ENCODE measurements around the gene DMBX1.
A peak's percentile ranks its signal among the peaks of the same experiment; 100 is the strongest.

DMBX1 gene

DNA sequence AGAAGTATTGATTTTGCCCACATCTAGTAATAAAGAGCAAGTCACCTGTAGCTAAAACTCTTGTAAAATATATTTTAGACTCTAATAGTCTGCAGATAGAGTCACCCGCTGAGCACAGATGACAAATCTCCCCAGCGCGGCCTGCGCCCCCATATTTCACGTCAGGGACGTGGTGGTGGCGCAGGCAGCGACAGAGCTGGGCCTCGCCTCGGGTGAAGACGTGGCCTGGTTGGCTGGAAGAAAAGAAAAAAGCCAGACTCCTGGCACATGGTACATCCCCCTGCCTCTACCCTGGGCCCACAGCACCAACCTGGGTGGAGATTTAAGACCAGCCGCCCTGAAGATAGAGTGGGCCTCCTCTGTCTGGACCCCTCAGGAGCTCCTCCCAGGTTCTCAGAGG is 6.0 kb upstream of the DMBX1 start:
- no peak for DNase-seq (ENCODE audit: low read depth, low spot score)

DNA sequence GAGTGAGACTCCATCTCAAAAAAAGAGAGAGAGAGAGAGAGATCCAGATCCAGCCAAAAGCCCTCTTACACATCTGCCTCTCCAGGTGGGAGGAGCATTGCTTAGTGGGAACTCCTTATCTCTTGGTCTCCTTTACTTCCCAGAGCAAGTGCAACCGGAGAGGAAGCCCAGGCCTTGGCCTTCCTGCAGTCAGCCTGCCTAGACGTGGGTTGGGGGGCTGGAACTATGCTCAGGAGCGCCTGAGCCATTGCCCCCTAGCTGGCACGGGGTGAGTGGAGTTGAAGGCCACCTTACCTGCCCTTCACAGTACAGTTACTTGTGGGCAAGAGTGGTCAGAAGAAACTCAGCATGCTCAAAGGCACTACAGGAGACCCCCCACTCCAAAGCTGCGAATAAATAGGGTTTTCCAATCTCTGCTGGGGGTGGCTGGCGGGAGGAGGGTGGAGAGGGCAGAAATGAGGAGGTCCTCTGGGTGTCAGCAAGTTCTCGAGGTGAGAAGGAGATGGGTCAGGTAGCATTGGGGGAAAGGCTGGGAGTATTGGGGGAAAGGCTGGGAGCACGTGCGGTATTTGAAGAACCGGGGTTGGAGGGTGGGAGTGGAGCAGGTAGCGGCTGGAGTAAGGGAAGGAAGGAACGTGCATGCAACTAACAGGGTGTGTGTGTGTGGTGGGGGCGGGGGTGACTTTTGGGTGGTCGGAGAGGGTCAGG is 4.7 kb upstream of the DMBX1 start:
- no peak for DNase-seq (ENCODE audit: low read depth, low spot score)

DNA sequence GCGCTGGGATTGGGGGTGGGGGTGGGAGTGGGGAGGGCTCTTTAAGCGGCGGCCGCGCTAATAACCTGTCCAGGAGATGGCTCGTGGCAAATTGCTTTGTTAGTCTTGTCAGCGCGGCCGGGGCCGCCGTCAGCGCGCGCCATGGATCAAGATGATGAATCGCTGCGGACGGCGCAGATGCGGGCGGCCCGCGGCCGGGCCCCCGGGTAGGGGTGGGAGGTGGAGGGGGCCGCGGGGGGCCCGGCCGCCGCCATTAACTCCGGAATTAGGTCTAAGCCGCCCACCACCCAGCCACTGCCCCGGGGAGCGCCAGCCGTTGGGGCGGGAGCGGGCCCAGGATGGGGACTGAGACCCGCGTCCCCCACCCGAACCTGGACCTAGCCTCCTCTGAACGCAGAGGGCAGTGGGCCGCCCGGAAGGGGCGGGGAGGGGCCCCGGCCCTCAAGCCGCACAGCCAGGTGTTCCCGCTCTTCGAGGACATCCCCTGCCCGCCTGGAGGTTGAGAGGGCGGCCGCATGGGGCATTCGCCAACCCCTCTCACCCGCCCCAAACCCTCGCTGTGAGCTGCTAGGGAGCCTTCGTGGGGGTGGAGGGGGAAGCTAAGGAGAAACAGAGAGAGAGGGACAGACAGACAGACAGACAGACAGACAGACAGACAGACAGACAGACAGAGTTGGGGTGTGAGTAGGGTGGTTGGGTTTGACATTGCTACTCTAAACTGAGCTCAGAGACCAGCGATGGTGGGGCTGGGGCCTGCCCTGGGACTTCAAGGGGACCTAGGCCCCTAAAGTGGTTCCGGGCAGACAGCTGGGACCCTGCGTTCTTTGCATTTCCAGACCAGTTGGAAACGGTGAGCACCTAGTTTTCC is 3.8 kb upstream of the DMBX1 start:
- DNase-seq (ENCODE audit: low read depth, low spot score): peak; percentile 22

DNA sequence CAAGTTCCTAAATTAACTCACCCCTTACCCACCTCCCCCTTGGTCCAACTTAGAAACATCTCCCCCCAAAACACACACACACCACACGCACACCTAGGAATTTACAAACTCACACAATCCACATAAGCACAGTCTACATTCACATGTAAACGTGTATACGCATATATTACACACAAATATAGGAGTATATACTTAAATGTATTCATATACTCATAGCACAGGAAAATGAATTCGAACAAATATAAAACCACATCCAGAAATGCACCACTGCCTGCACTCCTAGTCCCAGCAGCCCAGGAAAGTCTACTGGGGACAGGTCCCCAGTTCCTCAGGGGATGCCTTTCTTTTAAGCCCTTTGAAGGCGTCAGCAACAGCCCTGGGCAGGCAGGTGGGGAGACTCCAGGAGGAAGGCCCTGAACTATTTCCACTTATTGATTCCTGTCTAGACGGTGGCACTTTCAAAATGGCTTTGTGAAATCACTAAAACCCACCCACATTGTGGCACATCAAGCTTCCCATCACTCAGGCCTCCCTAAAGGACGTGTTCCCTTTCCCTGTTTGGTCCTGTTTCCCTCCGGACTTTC is 3.1 kb upstream of the DMBX1 start:
- no peak for DNase-seq (ENCODE audit: low read depth, low spot score)

DNA sequence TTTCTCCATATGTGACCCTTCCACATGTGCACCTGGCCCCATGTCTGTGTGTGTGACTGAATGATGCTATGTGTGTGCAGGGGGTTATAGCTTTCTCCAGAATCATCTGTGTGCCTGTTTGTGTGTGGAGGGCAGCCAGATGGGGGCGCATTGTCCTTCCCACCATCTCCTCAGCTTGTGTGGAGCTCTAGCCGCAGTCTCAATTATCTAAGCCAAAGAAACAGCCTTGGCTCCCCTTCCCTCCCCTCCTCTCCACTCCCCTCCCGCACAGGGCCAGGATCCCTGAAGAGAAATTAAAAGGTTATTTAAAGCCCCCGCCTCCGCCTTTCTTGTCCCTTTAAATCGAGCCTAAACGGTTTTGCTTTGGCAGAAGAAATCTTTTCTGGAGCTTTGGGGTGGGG is 1.8 kb upstream of the DMBX1 start:
- DNase-seq (ENCODE audit: low read depth, low spot score): peak; percentile 72

DNA sequence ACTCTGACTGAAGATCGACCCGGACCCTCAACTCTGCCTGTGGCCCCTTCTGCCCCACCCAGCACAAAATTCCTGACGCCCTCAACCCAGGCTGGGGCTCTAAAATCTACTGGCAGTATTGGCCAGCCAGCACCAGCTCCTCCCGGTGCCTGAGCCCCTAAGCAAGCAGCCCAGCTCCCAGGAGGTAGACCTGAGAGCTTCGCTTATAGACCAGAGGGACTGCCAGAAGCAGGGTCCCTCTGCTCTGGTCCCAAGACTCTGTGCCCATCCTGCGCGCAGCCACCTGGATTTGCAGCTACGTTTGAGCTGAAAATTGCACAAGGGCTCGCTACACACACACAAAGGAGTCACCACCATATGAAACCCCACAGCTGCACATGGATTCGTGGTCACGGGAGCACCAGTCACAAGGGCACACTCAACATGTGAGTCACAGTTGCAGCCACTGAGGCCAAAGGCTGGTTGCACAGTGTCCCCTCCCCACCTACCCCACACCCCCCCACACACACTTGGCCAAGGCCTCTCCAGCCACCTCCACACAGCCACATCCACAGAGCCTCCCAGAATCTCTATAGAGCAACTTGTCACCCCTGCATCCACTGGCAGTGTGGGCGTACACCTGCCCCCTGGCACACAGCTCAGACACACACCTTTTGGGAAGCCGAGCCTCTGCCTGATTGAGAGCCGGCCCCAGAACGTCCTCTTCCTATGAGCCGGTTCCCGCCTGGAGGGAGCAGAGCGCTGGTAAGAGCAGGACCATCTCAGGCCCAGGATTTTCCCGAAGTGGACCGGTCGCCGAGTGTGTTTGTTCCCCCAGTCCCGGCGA is 1.1 kb upstream of the DMBX1 start:
- DNase-seq (ENCODE audit: low read depth, low spot score): no peak

DNA sequence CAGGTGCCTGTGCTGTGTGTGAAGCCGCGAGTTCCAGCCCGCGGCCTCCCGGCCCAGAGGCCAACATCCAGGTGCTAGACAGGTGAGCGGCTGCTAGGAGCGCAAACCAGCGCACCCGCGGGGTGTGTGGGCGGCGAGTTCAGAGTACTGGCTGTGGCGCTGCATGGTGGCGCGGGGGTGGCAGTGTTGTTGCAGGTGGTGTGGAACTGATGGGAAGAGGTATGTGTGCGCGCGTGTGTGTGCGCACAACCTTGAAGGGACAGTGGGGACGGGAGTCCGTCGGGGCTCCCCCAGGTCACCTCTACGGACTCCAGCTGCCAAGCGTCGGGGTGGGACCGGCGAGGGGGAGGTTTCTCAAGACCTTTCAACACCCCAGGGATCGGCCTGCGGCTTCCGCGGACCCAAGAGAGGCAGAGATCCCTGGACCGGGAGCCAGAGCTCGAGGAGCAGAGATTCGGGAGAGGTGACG is 433 bp upstream of the DMBX1 start:
- peak; percentile 53 for DNase-seq (ENCODE audit: low read depth, low spot score)

DNA sequence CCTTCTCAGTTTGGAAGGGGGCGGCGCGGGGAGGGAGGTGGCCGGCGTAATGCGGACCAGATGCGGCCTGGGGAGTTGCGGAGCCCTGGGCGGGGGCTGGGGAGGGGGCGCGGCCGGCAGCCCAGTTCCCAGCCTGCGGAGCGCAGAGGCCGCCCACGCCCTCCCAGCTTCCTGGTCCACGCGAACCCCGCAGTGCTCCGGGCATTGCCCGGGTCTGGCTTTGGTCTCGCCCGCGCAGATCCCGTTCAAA is 695 bp downstream of the DMBX1 start:
- peak; percentile 32 for DNase-seq (ENCODE audit: low read depth, low spot score)

DNA sequence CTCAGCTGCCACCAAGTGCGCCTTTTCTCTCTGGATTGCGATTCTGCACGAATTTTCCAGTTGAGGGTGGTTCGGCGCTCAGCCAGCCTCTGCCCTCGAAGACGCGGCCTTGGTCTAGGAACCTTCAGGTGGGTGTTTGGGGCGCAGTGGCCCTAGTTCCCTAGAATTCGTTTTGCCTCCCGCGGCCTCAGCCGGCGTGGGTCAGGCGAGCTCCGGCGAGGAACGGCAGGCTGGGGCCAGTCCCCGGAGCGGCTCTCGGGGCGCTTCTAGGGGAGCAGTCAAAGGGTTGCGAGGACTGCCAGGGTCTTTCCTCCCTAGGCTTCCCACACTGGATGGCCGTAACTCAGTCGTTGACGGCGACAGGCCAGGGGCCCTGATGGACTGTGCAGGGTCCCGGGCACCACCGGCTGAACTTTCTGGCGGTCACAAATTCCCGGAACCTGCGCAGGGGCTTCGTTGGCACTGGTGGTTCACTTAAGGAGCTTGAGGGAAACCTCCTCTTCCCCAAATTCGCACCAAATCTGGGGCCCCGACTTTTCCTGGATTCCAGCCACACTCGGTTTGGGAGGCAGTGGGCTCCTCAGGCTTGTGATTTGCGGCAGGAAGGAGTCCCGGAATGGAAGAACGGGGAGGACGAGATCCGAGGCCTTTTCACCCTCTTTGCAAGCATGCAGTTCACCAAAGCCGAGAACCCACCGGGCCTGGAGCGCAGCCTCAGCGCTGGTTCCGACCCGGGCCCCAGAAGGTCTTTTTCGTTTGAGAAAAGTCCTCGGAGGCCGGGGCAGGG is 1.2 kb downstream of the DMBX1 start:
- peak; percentile 59 for DNase-seq (ENCODE audit: low read depth, low spot score)

DNA sequence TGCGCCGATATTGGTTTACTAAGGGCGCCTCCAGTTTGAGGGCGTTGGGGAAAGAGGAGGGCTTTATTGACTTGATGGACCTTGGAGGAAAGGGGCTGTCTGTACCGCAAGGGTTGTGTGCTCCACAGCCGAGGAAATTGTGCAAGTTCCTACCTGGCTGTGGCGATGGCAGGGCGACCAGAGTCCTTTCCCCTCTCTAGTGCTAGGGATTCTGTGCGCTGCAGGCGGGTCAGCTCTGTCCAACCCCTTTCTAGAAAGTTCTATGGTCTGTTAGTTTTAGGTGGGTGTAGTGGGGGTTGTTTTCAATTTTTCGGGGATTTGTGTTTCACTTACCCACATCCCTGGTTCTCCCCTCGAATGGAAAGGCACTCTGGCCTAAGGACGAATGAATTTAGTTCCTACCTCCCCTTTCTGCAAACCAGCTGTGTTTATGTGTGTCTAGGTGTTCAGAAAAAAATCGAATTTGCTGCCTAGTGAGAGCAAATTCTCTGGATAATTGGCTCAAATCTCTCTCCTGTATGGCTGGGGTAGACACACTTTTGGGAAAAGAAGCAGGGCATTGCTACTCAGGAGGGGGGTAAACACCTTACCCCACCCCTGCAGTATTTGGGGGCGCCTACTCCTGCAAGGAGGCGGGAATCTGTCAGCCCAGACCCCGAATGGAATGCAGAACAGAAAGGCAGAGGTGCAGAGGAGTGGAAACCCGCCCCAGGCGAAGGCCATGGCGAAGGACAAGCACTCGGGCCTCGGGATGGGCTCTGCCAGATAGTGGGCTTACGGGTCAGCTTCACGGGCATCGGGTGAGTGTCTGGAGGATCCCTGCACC is 2.0 kb downstream of the DMBX1 start:
- peak; percentile 30 for DNase-seq (ENCODE audit: low read depth, low spot score)

DNA sequence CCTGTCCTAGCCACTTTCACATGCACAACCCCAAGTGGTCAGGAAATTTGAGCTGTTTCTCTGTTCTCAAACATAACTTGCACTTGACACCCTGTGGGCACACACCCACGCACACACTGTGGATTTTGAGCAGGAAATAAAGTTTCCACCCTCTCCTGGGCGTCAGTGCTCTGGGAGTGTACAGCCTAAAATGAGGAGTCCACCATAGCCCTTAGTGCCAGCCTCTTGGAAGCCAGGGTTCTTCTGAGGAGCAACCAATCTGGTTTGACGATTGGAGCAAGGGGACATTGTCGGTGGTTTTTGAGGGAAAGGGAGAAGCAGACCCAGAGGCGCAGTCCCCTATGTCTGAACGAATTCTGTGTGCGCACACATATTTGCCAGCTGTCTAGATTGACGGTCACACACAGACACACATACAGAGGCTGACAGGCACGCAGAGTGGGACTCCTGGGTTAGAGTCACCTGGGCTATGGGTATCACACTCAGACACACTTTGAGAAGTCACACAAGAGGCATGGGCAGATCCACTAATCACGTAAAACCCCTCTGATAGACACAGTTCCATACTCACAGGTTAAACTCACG is 2.7 kb downstream of the DMBX1 start:
- no peak for DNase-seq (ENCODE audit: low read depth, low spot score)

DNA sequence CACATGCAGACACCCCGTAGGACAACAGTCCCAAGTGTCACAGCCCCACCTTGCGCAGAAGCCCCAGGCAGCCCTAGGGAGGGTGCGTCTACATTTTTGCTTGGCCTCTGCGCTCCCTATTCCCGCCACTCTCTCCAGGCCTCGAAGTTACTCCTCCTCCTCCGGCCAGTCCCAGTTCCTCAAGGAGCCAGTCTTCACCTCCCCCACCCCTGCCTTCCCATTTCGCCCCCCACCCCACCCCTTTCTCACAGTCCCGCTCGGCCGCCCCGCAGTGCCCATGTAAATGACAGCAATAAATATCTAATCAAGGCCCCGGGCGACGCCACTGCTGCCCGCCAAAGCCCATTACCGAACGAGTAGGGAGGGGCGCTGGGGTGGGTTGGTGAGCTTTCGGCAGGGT is 3.2 kb downstream of the DMBX1 start:
- peak; percentile 59 for DNase-seq (ENCODE audit: low read depth, low spot score)

DNA sequence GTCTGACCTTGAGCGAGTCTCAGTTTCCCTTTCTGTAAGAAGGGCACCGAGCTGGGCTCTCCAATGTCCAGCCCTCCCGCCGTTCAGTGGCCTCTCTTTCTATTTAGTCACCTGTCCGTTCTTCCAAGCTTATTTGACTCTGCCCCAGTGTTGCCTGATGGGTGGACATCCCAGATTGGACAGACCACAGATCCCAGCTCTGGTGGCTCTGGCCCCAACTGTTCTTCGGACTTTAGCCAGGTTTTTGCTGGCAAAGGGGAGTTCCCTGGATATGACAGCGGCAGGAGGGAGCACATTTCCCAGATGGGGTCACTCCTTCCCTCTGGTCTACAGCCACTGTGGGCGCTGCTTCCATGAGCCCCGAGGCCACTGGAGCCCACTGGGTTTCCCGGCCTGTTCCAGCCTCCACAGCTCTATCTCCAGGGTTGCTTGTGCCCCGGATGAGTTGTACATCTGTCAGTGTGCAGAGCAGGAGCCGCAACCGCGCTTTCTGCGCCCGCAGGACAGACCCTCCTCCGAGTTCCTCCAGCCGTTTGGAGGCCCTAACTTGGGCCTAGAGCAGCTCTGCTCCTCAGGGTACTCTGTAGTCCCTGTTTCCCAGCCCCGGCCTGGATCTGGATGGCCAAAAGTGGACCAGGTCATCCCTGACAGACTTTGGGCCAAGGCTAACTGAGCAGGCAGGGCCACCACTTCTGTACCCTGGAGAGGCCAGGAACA is 3.8 kb downstream of the DMBX1 start:
- peak; percentile 25 for DNase-seq (ENCODE audit: low read depth, low spot score)

DNA sequence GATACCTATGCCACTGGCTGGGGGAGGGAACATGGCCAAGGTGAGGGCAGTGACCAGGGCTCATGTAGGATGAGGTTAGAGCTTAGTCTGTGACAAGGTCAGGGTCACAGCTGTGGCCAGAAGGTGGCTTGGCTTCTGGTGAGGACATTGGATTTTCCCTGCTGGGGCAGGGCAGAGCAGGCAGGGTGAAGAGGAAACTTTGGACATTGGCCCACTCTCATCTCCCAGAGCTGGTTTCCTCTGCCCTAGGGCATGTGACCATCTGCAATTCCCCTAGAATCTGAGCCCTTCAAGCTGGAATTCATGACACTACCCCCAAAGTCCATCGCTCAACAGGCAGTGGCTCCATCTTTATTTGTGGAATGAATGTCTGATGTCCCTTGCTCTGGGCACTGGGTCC is 5.3 kb downstream of the DMBX1 start:
- no peak for DNase-seq (ENCODE audit: low read depth, low spot score)

DNA sequence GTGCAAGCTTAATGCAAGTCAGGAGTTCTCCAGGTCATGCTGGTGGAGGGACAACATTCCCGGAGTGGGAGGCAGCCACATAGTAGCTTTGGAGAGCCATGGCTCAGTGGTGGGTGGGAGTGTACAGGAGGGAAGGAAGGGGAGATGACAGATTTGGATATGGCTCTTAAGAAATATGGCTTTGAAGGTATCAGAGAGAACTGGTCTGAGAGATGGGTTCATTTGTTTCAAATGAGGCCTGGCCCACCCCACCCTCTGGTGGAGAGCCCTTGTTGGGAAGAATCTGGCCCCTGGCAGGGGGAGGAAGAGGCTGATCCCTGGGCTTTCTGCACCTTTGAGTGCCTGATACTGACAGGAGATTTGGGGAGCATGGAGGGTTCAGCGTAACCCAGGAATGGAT is 6.1 kb downstream of the DMBX1 start:
- DNase-seq (ENCODE audit: low read depth, low spot score): no peak

DNA sequence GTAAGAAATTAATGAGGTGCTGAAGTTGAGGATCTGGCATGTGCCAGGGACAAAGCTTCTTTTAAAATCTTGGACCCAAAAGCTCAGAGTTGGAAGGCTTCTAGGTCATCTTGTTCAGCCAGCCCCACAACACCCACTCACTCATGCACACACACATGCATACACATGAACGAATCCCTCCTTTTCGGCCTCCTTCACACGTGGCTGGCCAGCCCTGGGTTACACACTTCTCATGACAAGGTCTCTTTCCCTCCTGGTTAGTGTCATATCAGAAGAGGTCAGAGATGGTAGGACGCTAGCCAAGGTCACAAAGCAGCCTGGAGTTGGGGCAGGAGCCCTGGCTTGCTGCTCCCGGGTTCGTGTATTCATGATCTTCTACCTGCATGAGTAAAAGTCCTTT is 6.9 kb downstream of the DMBX1 start:
- DNase-seq (ENCODE audit: low read depth, low spot score): no peak

DNA sequence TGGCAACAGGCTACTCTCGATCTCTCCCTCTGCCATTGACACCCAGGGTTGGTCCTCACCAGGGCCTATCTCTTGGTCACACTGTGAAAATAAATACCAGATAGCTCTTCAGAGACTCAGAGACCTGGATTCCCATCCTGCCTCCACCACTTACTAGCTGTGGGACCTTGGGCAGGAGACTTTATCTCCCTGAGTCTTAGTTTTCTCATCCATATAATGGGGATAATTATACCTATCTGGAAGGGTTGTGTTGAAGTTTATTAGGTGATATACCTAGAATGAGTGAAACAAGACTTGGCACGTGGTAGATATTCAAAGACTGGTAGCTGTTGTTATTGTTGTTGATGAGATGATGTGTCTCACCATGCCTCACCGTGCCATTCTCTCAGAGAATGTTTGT is 7.4 kb downstream of the DMBX1 start:
- DNase-seq (ENCODE audit: low read depth, low spot score): no peak

DNA sequence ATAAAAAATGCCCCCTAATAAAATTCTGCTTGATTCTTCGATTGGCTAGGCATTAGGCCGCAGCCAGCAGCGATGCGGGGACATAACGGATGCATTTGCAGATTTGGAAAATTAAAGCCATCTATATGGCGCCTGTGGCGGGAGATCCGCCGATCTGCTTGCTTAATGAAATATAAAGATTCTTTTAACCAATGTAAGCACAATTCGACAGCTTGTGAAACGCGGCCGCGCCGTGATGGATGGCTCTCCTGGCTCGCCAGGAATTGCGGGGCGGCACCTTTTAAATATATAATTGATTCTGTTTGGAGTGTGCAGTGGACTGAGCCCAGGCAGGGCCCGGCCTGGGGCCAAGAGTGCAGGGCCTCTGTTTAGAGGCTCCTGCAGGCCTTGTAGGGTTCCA is 8.0 kb downstream of the DMBX1 start:
- DNase-seq (ENCODE audit: low read depth, low spot score): no peak

DNA sequence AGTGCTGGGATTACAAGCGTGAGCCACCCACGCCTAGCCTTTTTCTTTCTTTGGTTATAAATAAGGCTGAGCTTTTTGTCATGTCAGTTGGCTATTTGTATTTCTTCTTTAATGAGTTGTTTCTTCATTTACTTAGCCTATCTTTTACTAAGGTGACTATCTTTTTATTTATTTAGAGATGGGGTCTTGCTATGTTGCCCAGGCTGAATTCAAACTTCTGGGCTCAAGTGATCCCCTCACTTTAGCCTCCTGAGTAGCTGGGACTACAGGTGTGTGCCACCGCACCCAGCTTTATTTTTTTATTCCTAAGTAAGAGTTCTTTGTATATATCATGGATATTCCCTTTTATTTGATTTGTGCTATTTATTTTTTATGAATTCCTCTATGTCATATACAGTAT is 11.9 kb downstream of the DMBX1 start:
- no peak for DNase-seq (ENCODE audit: low read depth, low spot score)
